HCT116 (cell line): ENCODE results near the gene GSTA1. TPM values are rescaled to one million over a fixed set of nuclear protein-coding genes. Genes with fewer than 3 reads are reported as not detected.
"Not testable (repeated sequence)": the region's sequence is repeated elsewhere in the genome, so short reads cannot be mapped to it uniquely, and the experiment has no call there.

Source experiments
- ATAC-seq: fragments of 200-7000 bp; cut with Tn5 transposase; 2 replicates; pipeline ENCODE4 v1.9.1; 2020; ENCODE audit warnings: mild to moderate bottlenecking, moderate library complexity
- Bru-seq: library from RNA; stranded (reverse); fragments of 400-500 nt; gene quantifications from one replicate; lab custom pipeline; 2021; lab: Mats Ljungman, UMichigan
- BruChase-seq, 2 experiments: library from RNA; stranded (reverse); fragments of 400-500 nt; gene quantifications; one replicate each; lab custom pipeline; 2021; lab: Mats Ljungman, UMichigan
- BruUV-seq: library from RNA; stranded (reverse); fragments of 400-500 nt; replicated peaks from 2 replicates; lab custom pipeline; 2021; lab: Mats Ljungman, UMichigan
- CTCF ChIA-PET: fragments of 300-600 bp; sonication (Branson Sonifier 250); formaldehyde crosslinking; loops from one replicate; lab custom pipeline; 2021; ENCODE audit warnings: antibody characterized with exemption; lab: Charles Lee
- POLR2A ChIA-PET: fragments of 300-600, 350-600 bp; sonication (Branson Sonifier 250); formaldehyde crosslinking; loops from one replicate; lab custom pipeline; 2021; ENCODE audit warnings: antibody characterized with exemption; lab: Charles Lee
- RAD21 ChIA-PET, 2 experiments: fragments of 300-600 bp; sonication (Branson Sonifier 250); formaldehyde crosslinking; loops; one replicate each; lab custom pipeline; 2023; ENCODE audit warnings: low total read pairs in 2 of 2; ENCODE audit not compliant: uncharacterized antibody in 2 of 2, unreplicated experiment in 2 of 2, low non-redundant PET in 1 of 2; lab: Charles Lee
- DNase-seq: peaks from one replicate; pipeline ENCODE4 v3.0.0-alpha.2; 2010; ENCODE audit warnings: low read depth, low spot score
- H2AFZ ChIP-seq: fragments of 200-600 bp; shearing (Covaris generic), sonication (generic); 2 replicates; pipeline ENCODE4 v1.6.1; 2017; ENCODE audit warnings: low read depth, mixed run types, mixed read lengths, antibody characterized with exemption, low read length; ENCODE audit not compliant: poor library complexity, severe bottlenecking
- H3K27ac ChIP-seq: 2 replicates; pipeline ENCODE4 v1.5.1; 2012; ENCODE audit warnings: low read depth, low read length
- H3K27me3 ChIP-seq: fragments of 200-600 bp; sonication (generic); 2 replicates; pipeline ENCODE4 v1.6.1; 2016; ENCODE audit warnings: mixed run types, low read length, mixed read lengths; ENCODE audit not compliant: insufficient read depth
- H3K36me3 ChIP-seq, 2 experiments: fragments of 200-500 bp in 1 of 2; fragments of 200-600 bp in 1 of 2; sonication (Bioruptor generic) in 1 of 2; sonication (generic) in 1 of 2; 2 replicates each; pipeline versions ENCODE4 v1.5.1 to v1.6.1; 2014 to 2016; ENCODE audit warnings: low read length in 2 of 2, inconsistent platforms in 1 of 2, mixed read lengths in 1 of 2, mixed run types in 1 of 2; ENCODE audit not compliant: insufficient read depth in 2 of 2, control insufficient read depth in 1 of 2
- H3K4me1 ChIP-seq, 2 experiments: fragments of 200-600 bp in 1 of 2; sonication (generic) in 1 of 2; 2 replicates each; pipeline versions ENCODE4 v1.5.1 to v1.6.1; 2012 to 2017; ENCODE audit warnings: low read length in 2 of 2, inconsistent platforms in 1 of 2, mild to moderate bottlenecking in 1 of 2, mixed read lengths in 1 of 2, mixed run types in 1 of 2, moderate library complexity in 1 of 2; ENCODE audit not compliant: insufficient read depth in 2 of 2, control insufficient read depth in 1 of 2
- H3K4me2 ChIP-seq: fragments of 200-600 bp; sonication (generic); 2 replicates; pipeline ENCODE4 v1.6.1; 2017; ENCODE audit warnings: mixed run types, low read length, mixed read lengths
- H3K4me3 ChIP-seq, 2 experiments: fragments of 200-600 bp in 1 of 2; sonication (generic) in 1 of 2; replicated peaks in 1 of 2; 2 replicates each; pipeline ENCODE4 v1.5.1; 2011 to 2016; ENCODE audit warnings: low read length in 2 of 2, control low read depth in 1 of 2, low read depth in 1 of 2, mild to moderate bottlenecking in 1 of 2, mixed read lengths in 1 of 2, mixed run types in 1 of 2
- H3K79me2 ChIP-seq: fragments of 200-600 bp; sonication (generic); 2 replicates; pipeline ENCODE4 v1.6.1; 2017; ENCODE audit warnings: mild to moderate bottlenecking, mixed run types, low read length, moderate library complexity, mixed read lengths; ENCODE audit not compliant: insufficient read depth
- H3K9ac ChIP-seq: fragments of 200-600 bp; sonication (generic); 2 replicates; pipeline ENCODE4 v1.6.1; 2016; ENCODE audit warnings: low read length, mixed read lengths
- H3K9me2 ChIP-seq: fragments of 200-600 bp; sonication (generic), shearing (Covaris generic); 2 replicates; pipeline ENCODE4 v1.6.1; 2017; ENCODE audit warnings: mixed run types, mild to moderate bottlenecking, moderate library complexity; ENCODE audit not compliant: insufficient read depth
- H3K9me3 ChIP-seq, 2 experiments: fragments of 200-500 bp in 1 of 2; fragments of 200-600 bp in 1 of 2; sonication (Bioruptor generic) in 1 of 2; sonication (generic) in 1 of 2; 2 replicates each; pipeline ENCODE4 v1.6.1; 2014 to 2017; ENCODE audit warnings: low read length in 2 of 2, mixed read lengths in 2 of 2, inconsistent platforms in 1 of 2, low read depth in 1 of 2, mild to moderate bottlenecking in 1 of 2, mixed run types in 1 of 2, moderate library complexity in 1 of 2; ENCODE audit not compliant: control insufficient read depth in 1 of 2, insufficient read depth in 1 of 2
- H4K20me1 ChIP-seq: fragments of 200-600 bp; sonication (generic), shearing (Covaris generic); 2 replicates; pipeline ENCODE4 v1.6.1; 2017; ENCODE audit warnings: mixed run types, mild to moderate bottlenecking, moderate library complexity; ENCODE audit not compliant: insufficient read depth
- CTCF ChIP-seq, 3 experiments: fragments of 200-600 bp in 1 of 3; sonication (generic) in 1 of 3; IDR thresholded peaks in 2 of 3; conservative IDR thresholded peaks in 1 of 3; 2 replicates each; pipeline ENCODE4 v1.5.1; 2012 to 2017; ENCODE audit warnings: low read depth in 2 of 3, low read length in 2 of 3, antibody characterized with exemption in 1 of 3, borderline replicate concordance in 1 of 3, control low read depth in 1 of 3, mild to moderate bottlenecking in 1 of 3, mixed read lengths in 1 of 3, mixed run types in 1 of 3, moderate library complexity in 1 of 3; ENCODE audit not compliant: insufficient read depth in 1 of 3
- ELF1 ChIP-seq: IDR thresholded peaks from 2 replicates; pipeline ENCODE4 v1.6.1; 2012; ENCODE audit warnings: low read depth, borderline replicate concordance
- JUND ChIP-seq: IDR thresholded peaks from 2 replicates; pipeline ENCODE4 v1.6.1; 2012
- POLR2AphosphoS5 ChIP-seq: IDR thresholded peaks from 2 replicates; pipeline ENCODE4 v1.6.1; 2011; ENCODE audit warnings: mild to moderate bottlenecking, low read depth, low read length, moderate library complexity
- SIN3A ChIP-seq: IDR thresholded peaks from 2 replicates; pipeline ENCODE4 v1.6.1; 2012; ENCODE audit warnings: low read depth
- SP1 ChIP-seq: IDR thresholded peaks from 2 replicates; pipeline ENCODE4 v1.6.1; 2012; ENCODE audit warnings: low read depth
- SRF ChIP-seq: IDR thresholded peaks from 2 replicates; pipeline ENCODE4 v1.6.1; 2012; ENCODE audit warnings: low read depth
- YY1 ChIP-seq: IDR thresholded peaks from 2 replicates; pipeline ENCODE4 v1.6.1; 2011; ENCODE audit warnings: low read length, low read depth, moderate library complexity, mild to moderate bottlenecking; ENCODE audit not compliant: insufficient replicate concordance; ENCODE audit errors: extremely low read depth
- ZBTB33 ChIP-seq: IDR thresholded peaks from 2 replicates; pipeline ENCODE4 v1.6.1; 2011; ENCODE audit warnings: mild to moderate bottlenecking, low read length, moderate library complexity; ENCODE audit not compliant: insufficient replicate concordance; ENCODE audit errors: extremely low read depth
- ZNF274 ChIP-seq: fragments of 200-500 bp; sonication (Bioruptor generic); IDR thresholded peaks from 2 replicates; pipeline ENCODE4 v1.6.1; 2014; ENCODE audit warnings: mild to moderate bottlenecking, low read depth, low read length, inconsistent platforms
- intact Hi-C: fragments of 100-400 bp; cut with micrococcal nuclease; formaldehyde crosslinking; loops from 2 replicates; pipeline ENCODE4 v1.10.0; 2022
- long read RNA-seq: library from polyadenylated mRNA; unstranded; transcript quantifications from one replicate; pipeline ENCODE4 v2.0.0, GENCODE V29; 2021; ENCODE audit not compliant: unreplicated experiment
- polyA plus RNA-seq: library from polyadenylated mRNA; unstranded; fragments of >200 nt; gene quantifications from 2 replicates; pipeline ENCODE4 v1.2.1, GENCODE V29; 2012; ENCODE audit warnings: missing spikeins
- total RNA-seq: library from RNA; stranded (reverse); gene quantifications from one replicate; pipeline ENCODE4 v1.2.1, GENCODE V29; 2021; ENCODE audit not compliant: unreplicated experiment

Gene GSTA1
- 0.57 TPM for total RNA-seq
- not detected in 2 replicates for polyA plus RNA-seq
- Bru-seq, nascent RNA = percentile 6 among the genes with signal in this experiment
- percentile 7 among the genes with signal in this experiment for BruChase-seq, experiment 1, labeled RNA remaining after a 6-hour chase
- BruChase-seq, experiment 2, labeled RNA remaining after a 2-hour chase = not detected
- long read RNA-seq = 0 reads

GRCh38 chr6:52803668-52804255 lies at the start of gene GSTA1:
TSS of gene GSTA1 (minus strand) at chr6:52803816. CDS start at chr6:52799267, 4,549 bp downstream.
- H3K4me3 ChIP-seq, DNase-seq, H3K9me2 ChIP-seq, BruUV-seq, H3K27ac ChIP-seq, H3K9ac ChIP-seq, H4K20me1 ChIP-seq, H2AFZ ChIP-seq, H3K4me1 ChIP-seq, H3K36me3 ChIP-seq, intact Hi-C loops, H3K27me3 ChIP-seq, H3K4me2 ChIP-seq, H3K9me3 ChIP-seq, H3K79me2 ChIP-seq: not testable (repeated sequence)
- ATAC-seq = peak; percentile 58; the same call in 1 of the 2 replicates
- ChIA-PET RAD21 (interaction anchor here in 1 of 2 experiments (0.7 kb wide), 1 partner anchor 41 kb away, joined by 3 read pairs; the partner anchor contains the start of gene GSTA2), CTCF (interaction anchor here (1.0 to 1.4 kb wide), 2 partner anchors 41 to 78 kb away, joined by 3 to 9 read pairs; partner anchors contain the start of gene GSTA2), POLR2A (interaction anchor here (0.9 kb wide), 1 partner anchor 41 kb away, joined by 3 read pairs; the partner anchor contains the start of gene GSTA2)
- 0 out of 6 replicates have a peak, but pooled peaks of 2 of the 3 experiments have one; percentile 2 to 7 for TF ChIP-seq CTCF (IDR thresholded peaks at IDR 0.05 in 2 of 3, conservative IDR thresholded peaks at IDR 0.05 in 1 of 3; ENCODE audit: borderline replicate concordance in 1 of 3, insufficient read depth in 1 of 3, low read depth in 2 of 3, low read length in 2 of 3)

GRCh38 chr6:52849137-52849536 lies 45.5 kb upstream of the GSTA1 start:
- no TSS peak for BruUV-seq
- CTCF ChIA-PET = no interaction called here
- TF ChIP-seq SIN3A (no peak), POLR2AphosphoS5 (no peak), JUND (no peak), SRF (no peak), SP1 (no peak), YY1 (no peak), ZNF274 (no peak), ELF1 (no peak), ZBTB33 (no peak)

More at GRCh38 chr6:52849137-52849536, 45.5 kb upstream of the GSTA1 start:
- Histone ChIP-seq H3K79me2 (no peaks in the 10 kb centered on the region), H3K27ac (no peak overlapping the region), H3K9ac (no peak overlapping the region), H3K9me2 (no peaks in the 10 kb centered on the region), H3K4me2 (no peak overlapping the region), H3K9me3 (no peaks in the 10 kb centered on the region), H4K20me1 (no peaks in the 10 kb centered on the region), H3K4me1 (no peaks in the 10 kb centered on the region), H2AFZ (no peak overlapping the region), H3K36me3 (no peaks in the 10 kb centered on the region), H3K27me3 (no peaks in the 10 kb centered on the region), H3K4me3 (no peak overlapping the region)
- no peak for ATAC-seq
- RAD21 ChIA-PET = no interaction called here
- POLR2A ChIA-PET = no interaction called here
- no peak for DNase-seq
- intact Hi-C loops = no loop called here
